T-helper 1 cell treated with Interleukin-12 subunit alpha and Interleukin-12 subunit beta and Interleukin-4 antibody, amounts not matched to agents 30 μg/mL and 1 μg/mL, for 36 hours (primary cell): ENCODE measurements around the gene SMARCC1.
"Not testable (repeated sequence)": the region's sequence is repeated elsewhere in the genome, so short reads cannot be mapped to it uniquely, and the experiment has no call there.

Source experiments
- H3K27ac Mint-ChIP-seq: one replicate; pipeline ENCODE4 v1.8.0; 2021; ENCODE audit warnings: mild to moderate bottlenecking, mixed read lengths
- H3K27me3 Mint-ChIP-seq: one replicate; pipeline ENCODE4 v1.8.0; 2021; ENCODE audit warnings: low read depth, mixed read lengths
- H3K36me3 Mint-ChIP-seq: one replicate; pipeline ENCODE4 v1.8.0; 2021; ENCODE audit warnings: low read depth, mixed read lengths
- H3K4me1 Mint-ChIP-seq: one replicate; pipeline ENCODE4 v1.8.0; 2021; ENCODE audit warnings: low read depth, mixed read lengths
- H3K4me3 Mint-ChIP-seq: one replicate; pipeline ENCODE4 v1.8.0; 2021; ENCODE audit warnings: mild to moderate bottlenecking, moderate library complexity, mixed read lengths
- H3K9me3 Mint-ChIP-seq: one replicate; pipeline ENCODE4 v1.8.0; 2021; ENCODE audit warnings: mixed read lengths

SMARCC1 gene

GRCh38 chr3:47781685-47782445 is at the start of gene SMARCC1:
Gene SMARCC1 (minus strand): TSS chr3:47781893. CDS start chr3:47781797, 96 bp downstream.
- no peaks in the 10 kb centered on the region for H3K9me3 Mint-ChIP-seq
- peaks cover 2% of the 10 kb centered on the region for H3K36me3 Mint-ChIP-seq
- H3K4me3 Mint-ChIP-seq: peak within 1 kb of the TSS; percentile 95
- no peaks in the 10 kb centered on the region for H3K27me3 Mint-ChIP-seq
- peak within 1 kb of the TSS; percentile 99 for H3K27ac Mint-ChIP-seq
- peaks cover 20% of the 10 kb centered on the region for H3K4me1 Mint-ChIP-seq

- H3K27me3 Mint-ChIP-seq, H3K9me3 Mint-ChIP-seq, H3K27ac Mint-ChIP-seq, H3K4me3 Mint-ChIP-seq: not testable (repeated sequence)
- peaks cover 37% of the 10 kb centered on the region for H3K36me3 Mint-ChIP-seq
- H3K4me1 Mint-ChIP-seq: peaks cover 32% of the 10 kb centered on the region
Measured at GRCh38 chr3:47829482-47829881, 47.8 kb upstream of the SMARCC1 start.

GRCh38 chr3:47825590-47825989 is 43.9 kb upstream of the SMARCC1 start:
- Mint-ChIP-seq H3K36me3 (peaks cover 27% of the 10 kb centered on the region), H3K9me3 (no peaks in the 10 kb centered on the region), H3K27me3 (no peaks in the 10 kb centered on the region), H3K4me3 (peak overlapping the region; percentile 91), H3K27ac (peak overlapping the region; percentile 79), H3K4me1 (peaks cover 32% of the 10 kb centered on the region)

- H3K27ac Mint-ChIP-seq: peak overlapping the region; percentile 79
- peaks cover 32% of the 10 kb centered on the region for H3K4me1 Mint-ChIP-seq
- no peaks in the 10 kb centered on the region for H3K9me3 Mint-ChIP-seq
- peaks cover 30% of the 10 kb centered on the region for H3K36me3 Mint-ChIP-seq
- no peaks in the 10 kb centered on the region for H3K27me3 Mint-ChIP-seq
- H3K4me3 Mint-ChIP-seq: peak overlapping the region; percentile 91
Measured at GRCh38 chr3:47824541-47825473, 43.1 kb upstream of the SMARCC1 start.

GRCh38 chr3:47817609-47818008 is 35.9 kb upstream of the SMARCC1 start:
- no peaks in the 10 kb centered on the region for H3K9me3 Mint-ChIP-seq
- H3K4me3 Mint-ChIP-seq: no peak overlapping the region
- no peak overlapping the region for H3K27ac Mint-ChIP-seq
- no peaks in the 10 kb centered on the region for H3K27me3 Mint-ChIP-seq
- H3K4me1 Mint-ChIP-seq: no peaks in the 10 kb centered on the region
- peaks cover 28% of the 10 kb centered on the region for H3K36me3 Mint-ChIP-seq

GRCh38 chr3:47813551-47814177 is 32.0 kb upstream of the SMARCC1 start:
- H3K27me3 Mint-ChIP-seq: no peaks in the 10 kb centered on the region
- peaks cover 26% of the 10 kb centered on the region for H3K36me3 Mint-ChIP-seq
- no peak overlapping the region for H3K27ac Mint-ChIP-seq
- no peaks in the 10 kb centered on the region for H3K4me1 Mint-ChIP-seq
- no peak overlapping the region for H3K4me3 Mint-ChIP-seq
- no peaks in the 10 kb centered on the region for H3K9me3 Mint-ChIP-seq

- H3K4me3 Mint-ChIP-seq: peak overlapping the region; percentile 98
- no peak overlapping the region for H3K27ac Mint-ChIP-seq
- no peaks in the 10 kb centered on the region for H3K9me3 Mint-ChIP-seq
- peaks cover 3% of the 10 kb centered on the region for H3K36me3 Mint-ChIP-seq
- H3K4me1 Mint-ChIP-seq: peaks cover 18% of the 10 kb centered on the region
- no peaks in the 10 kb centered on the region for H3K27me3 Mint-ChIP-seq
Measured at GRCh38 chr3:47804577-47804976, 22.9 kb upstream of the SMARCC1 start.

GRCh38 chr3:47803480-47804025 is 21.9 kb upstream of the SMARCC1 start:
- peak overlapping the region; percentile 94 for H3K27ac Mint-ChIP-seq
- H3K36me3 Mint-ChIP-seq: peaks cover 3% of the 10 kb centered on the region
- no peaks in the 10 kb centered on the region for H3K9me3 Mint-ChIP-seq
- H3K4me1 Mint-ChIP-seq: peaks cover 18% of the 10 kb centered on the region
- no peaks in the 10 kb centered on the region for H3K27me3 Mint-ChIP-seq
- H3K4me3 Mint-ChIP-seq: peak overlapping the region; percentile 98

GRCh38 chr3:47802734-47803479 is 21.2 kb upstream of the SMARCC1 start, which contains the start of gene DHX30:
Gene DHX30 (plus strand): TSS chr3:47803138. CDS start chr3:47810684, 7,546 bp downstream.
- Mint-ChIP-seq H3K27ac (peak within 1 kb of the TSS; percentile 94), H3K9me3 (no peaks in the 10 kb centered on the region), H3K4me1 (peaks cover 18% of the 10 kb centered on the region), H3K4me3 (peak within 1 kb of the TSS; percentile 98), H3K36me3 (peaks cover 3% of the 10 kb centered on the region), H3K27me3 (no peaks in the 10 kb centered on the region)

GRCh38 chr3:47799733-47800132 is 18.0 kb upstream of the SMARCC1 start:
- Mint-ChIP-seq H3K4me1 (peaks cover 17% of the 10 kb centered on the region), H3K4me3 (no peak overlapping the region), H3K27me3 (no peaks in the 10 kb centered on the region), H3K27ac (no peak overlapping the region), H3K9me3 (no peaks in the 10 kb centered on the region), H3K36me3 (no peaks in the 10 kb centered on the region)

GRCh38 chr3:47794544-47794943 is 12.9 kb upstream of the SMARCC1 start:
- H3K27me3 Mint-ChIP-seq: no peaks in the 10 kb centered on the region
- H3K4me1 Mint-ChIP-seq: peaks cover 1% of the 10 kb centered on the region
- no peak overlapping the region for H3K27ac Mint-ChIP-seq
- no peaks in the 10 kb centered on the region for H3K36me3 Mint-ChIP-seq
- H3K4me3 Mint-ChIP-seq: no peak overlapping the region
- H3K9me3 Mint-ChIP-seq: no peaks in the 10 kb centered on the region

- H3K9me3 Mint-ChIP-seq: no peaks in the 10 kb centered on the region
- H3K27ac Mint-ChIP-seq: no peak overlapping the region
- H3K4me1 Mint-ChIP-seq: peaks cover 3% of the 10 kb centered on the region
- no peaks in the 10 kb centered on the region for H3K27me3 Mint-ChIP-seq
- no peaks in the 10 kb centered on the region for H3K36me3 Mint-ChIP-seq
- no peak overlapping the region for H3K4me3 Mint-ChIP-seq
Measured at GRCh38 chr3:47792699-47793098, 11.0 kb upstream of the SMARCC1 start.

- H3K4me1 Mint-ChIP-seq: peaks cover 3% of the 10 kb centered on the region
- no peak overlapping the region for H3K4me3 Mint-ChIP-seq
- H3K9me3 Mint-ChIP-seq: no peaks in the 10 kb centered on the region
Measured at GRCh38 chr3:47791193-47791855, 9.6 kb upstream of the SMARCC1 start.

More at GRCh38 chr3:47791193-47791855, 9.6 kb upstream of the SMARCC1 start:
- Mint-ChIP-seq H3K36me3 (no peaks in the 10 kb centered on the region), H3K27ac (peak overlapping the region; percentile 52), H3K27me3 (no peaks in the 10 kb centered on the region)
